NCI-H1092 (cell line): ENCODE results near the gene UBE2O.

Experiments used
- DNase-seq: peaks from one replicate; lab custom pipeline; 2025; lab: John Stamatoyannopoulos, UW

UBE2O gene

DNA sequence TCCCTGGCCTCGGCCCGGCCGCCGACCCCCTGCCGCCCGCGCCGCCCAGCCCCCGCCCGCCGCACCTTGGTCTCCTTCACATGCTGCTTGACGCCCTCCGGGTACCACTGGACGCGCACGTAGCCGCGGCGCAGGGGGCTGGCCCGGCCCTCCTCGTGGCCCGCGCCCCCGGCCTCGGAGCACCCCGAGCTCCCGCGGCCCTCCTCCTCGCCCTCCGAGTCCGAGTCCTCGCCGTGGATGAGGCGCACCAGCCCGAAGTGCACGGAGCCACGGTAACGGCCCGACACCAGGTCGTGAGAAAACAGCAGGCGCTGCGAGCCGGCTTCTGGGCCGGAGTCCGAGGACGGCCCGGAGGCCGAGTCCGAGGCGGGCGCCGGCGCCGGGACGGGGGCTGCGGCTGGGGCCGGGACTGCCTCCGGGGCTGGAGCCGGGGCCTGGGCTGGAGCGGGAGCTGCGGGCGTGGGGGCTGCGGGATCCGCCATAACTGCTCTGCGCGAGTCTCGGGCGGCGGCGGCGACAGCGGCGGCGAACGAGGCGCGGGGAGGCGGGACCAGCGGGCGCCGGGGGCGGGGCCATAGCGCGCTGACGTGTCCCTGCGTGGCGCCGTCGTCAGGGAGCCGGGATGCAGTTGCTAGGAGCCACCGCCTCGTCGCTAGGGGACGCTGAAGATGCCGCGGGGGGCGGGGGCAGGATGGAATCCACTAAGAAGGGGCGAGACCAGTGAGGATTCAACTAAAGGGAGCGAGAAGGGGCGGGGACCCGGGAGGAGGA is at the start of gene UBE2O:
TSS of gene UBE2O (minus strand) at position 493 of the 771 bp plus-strand sequence. CDS start at position 482, 11 bp downstream.
- peak; percentile 82 for DNase-seq

DNA sequence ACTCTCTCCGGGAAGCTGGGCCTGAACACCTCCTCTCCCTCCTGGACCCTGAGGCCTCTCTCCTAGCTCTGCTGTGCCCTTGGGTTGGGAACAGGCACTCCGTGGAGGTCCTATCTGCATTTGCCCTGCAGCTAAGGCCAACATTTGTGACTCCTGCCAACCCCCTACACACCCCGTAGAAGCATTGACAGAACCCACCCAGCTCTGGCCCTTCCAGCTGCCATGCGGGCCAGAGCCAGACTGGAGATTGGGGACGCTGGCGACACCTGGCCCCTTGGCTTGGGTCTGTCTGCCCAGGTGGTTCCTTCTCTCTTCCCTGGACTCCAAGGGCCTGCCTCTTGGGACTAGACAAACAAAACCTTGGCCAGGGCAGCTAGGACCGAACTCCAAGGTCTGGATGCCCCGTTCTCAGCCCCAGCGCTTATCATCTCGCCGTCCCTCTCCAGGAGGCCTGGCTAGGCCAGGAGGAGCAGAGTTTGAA is 48.9 kb upstream of the UBE2O start:
- no peak for DNase-seq

DNA sequence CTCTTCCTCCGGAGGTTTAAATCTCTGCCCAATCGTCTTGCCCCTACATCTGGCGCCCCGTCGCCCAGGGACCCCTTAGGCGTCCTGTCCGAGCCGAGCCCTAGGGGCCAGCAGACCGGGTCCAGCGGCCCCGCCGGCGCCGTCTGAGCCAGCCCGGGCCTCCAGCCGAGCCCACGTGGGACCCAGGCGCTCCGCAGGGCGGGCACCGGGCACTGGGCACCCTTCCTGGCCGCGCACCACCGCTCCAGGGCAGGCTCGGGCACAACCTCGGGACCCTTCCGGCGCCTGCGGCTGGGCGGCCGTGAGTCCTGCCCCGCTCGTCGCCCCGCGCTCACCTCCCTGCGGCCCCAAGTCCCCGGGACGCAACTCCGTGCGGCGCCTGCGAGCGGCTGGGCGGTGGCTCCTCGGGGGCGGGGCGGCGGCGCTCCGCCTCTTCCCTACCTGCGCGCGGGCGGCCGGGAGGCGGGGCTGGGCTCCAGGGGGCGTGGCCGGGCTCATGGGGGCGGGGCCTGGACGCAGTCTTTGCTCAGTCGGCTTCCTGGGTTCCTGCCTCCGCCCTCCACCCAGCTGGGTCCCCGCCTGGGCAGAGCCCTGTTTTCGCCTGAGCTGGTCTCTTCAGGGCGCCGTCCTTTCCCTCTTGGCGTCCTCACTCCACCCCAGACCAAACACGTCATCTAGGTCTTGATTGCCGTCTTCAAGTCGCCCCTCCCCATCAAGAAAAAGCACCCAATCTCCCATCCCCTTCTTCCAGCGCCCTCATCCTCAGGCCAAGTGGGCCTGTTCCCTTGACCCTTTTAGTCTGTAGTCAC is 48.3 kb upstream of the UBE2O start, which contains the start of gene RHBDF2:
TSS of gene RHBDF2 (minus strand) at position 406 of the 809 bp plus-strand sequence. CDS start 19,899 bp downstream, outside the sequence.
- peak; percentile 36 for DNase-seq

DNA sequence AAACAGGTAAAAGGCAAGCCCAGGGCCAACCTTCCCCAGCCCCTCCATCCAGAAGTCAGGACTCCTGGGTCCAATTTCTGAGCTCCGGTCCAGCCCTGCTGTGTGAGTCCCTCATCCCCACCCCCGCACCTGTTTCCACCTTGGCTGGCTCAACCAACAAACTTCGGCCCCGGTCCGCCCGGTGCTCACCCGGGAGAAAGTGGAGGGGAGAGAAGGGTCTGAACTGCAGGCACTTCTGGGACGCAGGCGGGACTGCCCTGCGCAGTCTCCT is 47.7 kb upstream of the UBE2O start:
- no peak for DNase-seq

DNA sequence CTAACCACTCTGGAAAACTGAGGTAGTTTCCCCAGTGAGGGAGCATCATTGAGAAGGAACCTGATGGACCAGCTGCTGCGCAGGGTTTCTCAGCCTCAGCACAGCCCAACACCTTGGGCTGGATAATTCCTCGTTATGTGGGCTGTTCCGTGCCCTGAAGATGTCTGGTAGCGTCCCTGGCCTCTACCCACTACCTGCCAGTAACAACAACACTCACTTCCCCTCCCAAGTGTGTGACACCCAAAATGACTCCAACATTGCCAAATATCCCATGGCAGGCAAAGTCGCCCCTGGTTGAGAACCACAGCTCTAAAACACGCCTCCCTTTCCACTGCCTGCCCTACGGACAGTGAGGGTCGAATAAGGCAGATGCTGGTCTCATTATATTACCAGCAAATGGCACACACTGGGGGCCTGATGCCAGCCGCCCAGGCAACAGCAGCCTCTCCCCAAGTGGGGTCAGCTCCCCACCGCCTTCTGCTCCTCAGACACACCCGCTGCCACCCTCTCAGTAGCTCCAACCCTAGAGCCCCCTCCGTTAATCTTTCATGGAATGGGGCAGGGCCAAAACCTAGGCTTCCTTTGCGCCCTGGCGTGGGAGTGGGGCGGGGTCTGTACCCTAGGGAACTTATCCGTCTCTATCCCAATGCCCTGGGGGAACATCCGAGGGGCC is 47.3 kb upstream of the UBE2O start:
- DNase-seq: no peak

DNA sequence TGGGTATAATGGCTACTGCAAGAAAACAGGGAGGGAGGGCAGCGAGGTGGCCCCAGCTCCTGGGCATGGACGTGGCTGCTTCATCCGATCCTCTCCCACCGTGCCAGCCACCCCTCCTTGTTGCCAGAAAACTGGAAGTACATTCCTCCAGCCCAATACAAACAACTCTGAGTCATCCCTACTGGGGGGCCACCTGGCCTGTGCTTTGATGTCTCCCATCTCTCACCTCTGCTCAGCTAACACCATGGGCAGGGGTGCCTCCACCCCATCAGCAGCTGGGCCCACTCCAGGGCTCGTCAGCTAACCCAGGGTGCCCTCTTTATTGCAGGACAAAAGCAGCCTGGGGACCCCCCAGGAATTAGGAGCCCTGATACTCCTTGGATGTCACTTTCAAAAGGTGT is 46.3 kb upstream of the UBE2O start:
- DNase-seq: no peak

DNA sequence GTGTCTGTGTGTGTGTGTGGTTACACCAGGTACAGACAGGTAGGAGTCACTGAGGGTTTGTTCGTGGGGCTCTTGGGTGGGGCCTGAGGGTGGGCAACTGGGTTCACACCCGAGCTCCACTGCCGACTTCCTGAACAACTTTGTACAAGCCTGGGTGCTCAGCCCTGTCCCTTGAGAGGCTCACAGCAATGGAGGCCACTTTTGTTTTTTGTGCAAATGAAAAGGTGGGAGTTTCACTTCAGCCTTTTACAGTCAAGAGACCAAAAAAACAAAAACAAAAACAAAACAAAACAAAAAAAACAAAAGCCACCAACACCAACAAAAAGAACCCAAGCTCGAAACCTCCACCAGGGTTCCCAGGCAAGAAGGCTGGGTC is 45.9 kb upstream of the UBE2O start:
- DNase-seq: no peak

DNA sequence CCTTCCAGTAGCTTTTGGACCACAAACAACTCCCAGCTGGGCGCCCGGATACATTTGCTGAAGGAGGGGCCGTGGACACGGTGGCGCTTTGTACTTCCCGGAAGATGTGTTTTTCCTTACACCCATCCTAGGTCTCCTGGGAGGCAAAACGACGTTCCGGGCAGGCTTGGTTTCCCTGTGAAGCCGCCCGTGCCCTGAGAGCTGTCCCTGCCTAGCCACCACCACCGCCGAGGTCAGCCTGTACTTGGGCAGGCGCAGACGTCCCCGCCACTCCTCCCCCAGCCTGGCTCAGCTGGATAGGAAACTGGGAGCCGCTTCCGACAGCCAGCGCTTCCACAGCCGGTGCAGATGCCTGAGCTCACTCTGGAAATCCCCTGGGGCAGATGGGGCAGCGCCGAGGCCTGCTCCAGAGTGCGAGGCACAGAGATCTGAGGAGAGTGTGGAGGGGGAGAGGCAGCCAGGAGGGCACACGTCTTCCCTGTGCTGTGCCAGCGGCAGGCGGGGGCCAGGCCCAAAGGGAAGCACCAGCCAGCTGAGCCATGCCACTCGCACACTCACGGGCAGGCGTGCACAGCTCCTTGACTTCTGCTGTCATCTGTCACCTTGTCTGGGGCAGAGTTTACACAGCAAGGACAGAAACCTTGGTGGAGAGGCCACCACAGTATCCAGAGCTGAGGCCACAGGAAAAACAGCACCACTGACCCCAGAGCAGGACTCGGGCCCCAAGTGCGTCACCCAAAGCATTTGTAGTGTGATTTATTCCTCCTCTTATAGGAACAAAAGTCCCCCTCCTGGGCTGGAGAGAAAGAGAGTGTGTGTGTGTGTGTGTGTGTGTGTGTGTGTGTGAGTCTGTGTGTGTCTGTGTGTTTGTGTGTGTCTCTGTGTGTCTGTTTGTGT is 45.3 kb upstream of the UBE2O start:
- DNase-seq: peak; percentile 25

DNA sequence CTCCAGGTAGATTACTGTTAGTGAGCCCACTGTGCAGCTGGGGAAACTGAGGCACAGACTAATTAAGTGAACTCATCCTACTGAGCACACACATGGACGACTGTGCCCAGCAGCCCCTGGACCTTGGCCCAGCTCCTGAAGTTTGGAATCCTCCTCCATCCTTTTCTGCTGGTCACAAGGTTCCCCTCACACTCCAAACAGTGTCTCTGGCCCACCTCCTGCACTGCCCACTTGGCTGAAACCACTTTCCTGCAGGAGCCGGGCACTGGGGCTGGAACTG is 44.7 kb upstream of the UBE2O start:
- no peak for DNase-seq

DNA sequence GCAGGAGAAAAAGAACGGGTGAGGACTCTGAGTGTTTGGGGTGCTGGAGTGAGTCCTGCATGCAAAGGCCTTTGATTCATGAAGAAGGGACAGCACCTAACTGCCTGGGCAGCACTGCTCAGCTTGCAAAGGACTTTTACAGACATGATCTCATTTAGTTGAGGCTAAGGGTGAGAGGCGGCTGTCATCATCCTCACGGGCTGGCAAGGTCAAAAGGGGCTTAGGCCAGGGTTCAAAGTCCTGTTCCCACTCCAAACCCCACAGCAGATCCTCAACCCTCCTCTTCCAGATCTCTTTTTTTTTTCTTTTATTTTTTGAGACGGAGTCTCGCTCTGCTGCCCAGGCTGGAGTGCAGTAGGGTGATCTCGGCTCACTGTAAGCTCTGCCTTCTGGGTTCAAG is 43.5 kb upstream of the UBE2O start:
- DNase-seq: no peak

DNA sequence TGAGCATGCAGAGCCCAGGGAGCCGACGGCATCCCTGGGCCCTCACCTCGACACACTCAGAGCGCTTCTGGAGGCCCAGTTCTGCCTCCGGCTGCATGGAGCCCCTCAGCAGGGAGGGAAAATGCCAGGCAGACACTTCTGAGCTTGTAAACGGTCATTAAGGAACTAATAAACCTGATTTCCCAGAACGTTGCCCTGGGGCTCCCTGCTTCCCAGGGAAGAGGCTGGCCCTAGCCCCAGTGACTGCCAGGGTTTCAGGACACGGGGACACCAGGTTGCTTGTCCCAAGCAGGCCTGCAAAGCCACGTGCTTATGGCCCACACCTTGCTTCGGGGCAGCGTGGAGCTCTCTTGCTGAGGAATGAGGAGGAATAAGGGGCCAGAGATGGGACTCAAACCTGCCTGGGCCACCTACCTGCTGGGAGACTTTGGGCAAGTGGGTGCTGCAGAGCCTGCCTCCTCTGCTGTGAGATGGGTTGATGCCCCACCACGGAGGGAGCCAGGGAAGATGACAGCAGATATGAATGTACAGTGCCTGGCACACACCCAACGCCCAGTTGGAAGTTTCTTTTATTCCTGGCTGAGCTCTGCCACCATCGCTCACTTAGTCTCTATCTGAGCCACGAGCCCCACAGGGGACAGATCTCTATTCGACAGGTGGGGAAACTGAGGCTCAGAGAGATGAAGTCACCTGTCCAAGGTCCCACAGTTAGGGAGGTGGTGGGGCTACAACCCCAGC is 42.9 kb upstream of the UBE2O start:
- no peak for DNase-seq

DNA sequence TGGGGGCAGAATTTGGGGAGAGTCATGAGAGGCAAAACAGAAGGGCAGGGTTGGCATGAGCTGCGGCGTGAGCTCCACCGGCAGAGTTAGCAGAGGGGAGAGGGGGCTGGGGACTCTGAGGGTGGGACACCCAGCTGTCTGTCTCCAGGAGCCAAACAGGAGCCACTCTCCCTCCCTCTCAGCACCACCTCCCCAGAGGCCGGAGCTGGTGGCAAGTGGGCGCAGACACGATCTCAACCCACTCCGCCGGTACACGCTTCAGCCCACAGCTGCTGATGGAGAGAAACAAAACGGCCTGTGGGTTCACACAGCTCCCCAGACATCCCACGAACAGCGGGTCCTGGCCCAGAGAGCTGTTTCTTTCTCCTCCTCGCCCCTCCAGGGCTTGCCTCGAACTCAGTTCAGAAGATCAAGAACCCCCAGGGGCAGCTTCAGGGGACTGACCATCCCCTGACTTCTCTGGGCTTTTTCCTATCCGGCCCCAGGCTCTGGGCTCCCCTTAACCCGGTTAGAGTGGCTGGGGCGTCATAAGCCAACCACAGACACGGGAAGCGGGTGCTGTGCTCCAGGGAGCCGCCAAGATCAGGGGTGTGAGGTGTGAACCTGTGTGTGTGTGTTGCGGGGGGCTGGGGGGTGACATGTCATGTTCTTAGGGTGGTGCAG is 40.7 kb upstream of the UBE2O start:
- DNase-seq: no peak

DNA sequence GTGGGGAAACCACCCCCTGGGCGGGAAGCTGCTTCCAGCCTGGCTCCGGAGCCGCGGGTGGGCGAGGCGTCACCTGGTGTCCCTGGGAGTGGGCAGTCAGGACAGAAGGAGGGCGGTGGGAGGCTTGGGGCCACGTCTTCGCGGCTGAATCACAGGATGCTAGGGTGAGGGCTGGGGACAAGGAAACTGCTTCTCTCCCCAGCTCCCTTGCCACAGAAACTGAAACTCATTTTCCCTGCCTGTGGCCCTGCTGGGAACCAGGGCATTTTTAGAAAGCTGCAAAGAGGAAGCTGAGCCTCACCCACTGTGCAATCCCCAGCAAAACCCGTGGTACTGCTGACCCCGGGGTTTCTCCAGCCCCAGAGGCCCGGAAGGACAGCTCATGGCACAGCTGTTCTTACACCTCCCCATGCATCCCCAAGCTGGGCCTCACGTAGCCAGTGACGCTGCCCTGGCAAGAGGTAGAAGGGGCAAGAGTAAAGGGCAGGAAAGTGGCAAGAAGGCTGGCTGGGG is 40.1 kb upstream of the UBE2O start:
- DNase-seq: no peak

DNA sequence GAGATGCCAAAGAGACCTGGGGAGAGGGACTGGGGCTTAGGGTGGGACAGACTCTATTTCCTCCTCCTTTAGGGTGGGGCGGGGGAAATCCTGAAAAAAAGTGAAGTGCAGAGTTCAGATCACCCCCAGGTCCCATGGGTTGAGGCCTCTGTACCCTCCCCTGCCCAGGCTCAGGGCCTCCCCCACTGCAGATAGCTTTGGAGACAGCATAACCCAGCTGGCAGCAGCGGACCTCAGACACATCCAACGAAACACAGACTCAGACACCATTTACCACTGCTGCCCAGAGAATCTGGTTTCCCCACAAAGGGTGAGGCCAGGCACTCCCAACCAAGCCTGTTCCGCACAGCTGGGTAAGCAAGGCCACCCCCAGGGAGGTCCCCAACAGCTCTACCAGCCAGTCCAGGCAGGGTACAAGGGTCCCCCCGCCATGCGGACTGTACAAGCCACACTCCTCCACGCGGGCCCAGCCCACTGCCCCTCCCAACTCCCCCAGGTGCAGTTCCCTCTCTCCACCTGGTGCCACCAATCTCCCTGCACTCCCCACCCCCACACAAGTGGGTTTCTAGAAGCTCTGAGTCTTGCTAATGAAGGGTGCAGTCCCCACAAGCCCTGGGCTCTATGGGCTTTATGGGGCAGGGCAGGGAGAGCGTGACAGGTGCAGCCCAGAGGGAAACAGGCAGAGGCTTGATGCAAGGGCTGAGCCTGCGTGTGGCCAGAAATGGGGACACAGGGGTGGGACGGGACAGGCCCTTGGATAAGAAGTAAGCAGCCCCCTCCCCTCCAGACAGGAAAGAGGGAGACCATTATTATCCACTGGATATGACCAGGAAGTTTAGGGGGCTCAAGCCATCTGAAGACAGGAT is 39.4 kb upstream of the UBE2O start:
- no peak for DNase-seq

DNA sequence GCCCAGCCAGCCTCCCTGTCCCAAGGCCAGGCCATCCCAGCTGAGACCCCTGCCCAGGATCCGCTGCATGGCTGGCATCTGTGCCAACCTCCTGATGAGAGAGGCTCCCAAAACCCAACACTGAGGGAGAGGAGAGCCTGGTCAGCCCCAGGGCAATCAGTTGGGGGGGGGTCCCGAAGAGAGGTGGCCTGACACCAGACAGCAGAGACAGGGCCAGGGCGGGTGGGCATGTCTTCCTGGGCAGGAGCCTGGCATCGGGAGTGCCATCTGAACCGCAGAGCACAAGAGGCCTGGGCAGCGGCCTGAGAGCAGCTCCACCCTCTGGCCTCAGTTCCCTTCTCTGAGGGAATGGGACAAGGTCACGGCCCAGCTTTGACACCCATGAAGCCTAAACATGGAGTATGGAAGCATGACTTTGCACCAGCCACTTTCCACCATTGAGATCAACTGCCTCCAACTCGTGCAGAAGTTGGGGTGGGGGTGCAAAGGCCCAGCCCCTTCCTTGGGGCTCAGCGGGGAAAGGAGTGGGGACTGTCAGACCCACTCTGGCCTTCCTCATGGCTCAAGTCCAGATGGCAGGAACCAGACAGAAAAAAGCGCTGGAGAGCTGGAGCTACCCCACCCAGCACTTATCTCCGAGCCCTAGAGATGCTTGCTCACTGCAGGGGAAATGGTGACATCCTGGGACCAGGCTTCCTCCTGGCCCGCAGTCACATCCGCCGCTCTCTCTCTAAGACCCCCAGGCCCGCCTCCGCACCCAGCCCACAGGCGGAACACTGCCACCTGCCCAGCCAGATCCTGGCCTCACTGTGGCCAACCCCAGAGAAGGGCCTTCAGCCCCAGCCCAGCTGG is 38.5 kb upstream of the UBE2O start:
- no peak for DNase-seq

DNA sequence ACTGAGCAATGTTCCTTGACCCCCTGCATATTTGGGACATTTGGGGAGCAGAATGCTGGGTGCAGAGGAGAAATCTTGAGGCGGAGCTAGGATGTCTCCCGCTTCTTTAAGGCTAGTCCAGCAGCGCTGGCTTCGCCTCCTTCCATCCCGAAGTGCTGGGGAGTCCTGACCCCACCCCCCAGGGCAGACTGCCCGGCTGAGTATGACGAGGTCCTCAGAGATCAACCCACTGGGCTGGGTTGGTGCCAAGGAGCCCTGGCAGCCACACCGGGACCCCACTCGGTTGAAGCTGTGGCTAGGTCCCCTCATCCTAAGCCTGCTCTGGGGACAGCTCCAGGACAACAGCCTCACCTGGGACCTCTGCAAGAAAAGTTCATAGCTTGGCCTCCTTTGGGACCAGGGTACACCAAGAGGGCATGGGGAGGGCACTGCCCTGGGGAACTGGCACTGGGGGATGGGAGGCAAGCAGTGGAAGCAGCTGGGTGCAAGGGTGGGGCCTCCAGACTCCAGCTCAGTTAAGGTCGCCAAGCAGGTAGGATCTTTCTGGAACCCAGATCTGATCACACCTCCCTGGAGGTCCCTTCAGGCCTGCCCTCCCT is 37.3 kb upstream of the UBE2O start:
- DNase-seq: no peak

DNA sequence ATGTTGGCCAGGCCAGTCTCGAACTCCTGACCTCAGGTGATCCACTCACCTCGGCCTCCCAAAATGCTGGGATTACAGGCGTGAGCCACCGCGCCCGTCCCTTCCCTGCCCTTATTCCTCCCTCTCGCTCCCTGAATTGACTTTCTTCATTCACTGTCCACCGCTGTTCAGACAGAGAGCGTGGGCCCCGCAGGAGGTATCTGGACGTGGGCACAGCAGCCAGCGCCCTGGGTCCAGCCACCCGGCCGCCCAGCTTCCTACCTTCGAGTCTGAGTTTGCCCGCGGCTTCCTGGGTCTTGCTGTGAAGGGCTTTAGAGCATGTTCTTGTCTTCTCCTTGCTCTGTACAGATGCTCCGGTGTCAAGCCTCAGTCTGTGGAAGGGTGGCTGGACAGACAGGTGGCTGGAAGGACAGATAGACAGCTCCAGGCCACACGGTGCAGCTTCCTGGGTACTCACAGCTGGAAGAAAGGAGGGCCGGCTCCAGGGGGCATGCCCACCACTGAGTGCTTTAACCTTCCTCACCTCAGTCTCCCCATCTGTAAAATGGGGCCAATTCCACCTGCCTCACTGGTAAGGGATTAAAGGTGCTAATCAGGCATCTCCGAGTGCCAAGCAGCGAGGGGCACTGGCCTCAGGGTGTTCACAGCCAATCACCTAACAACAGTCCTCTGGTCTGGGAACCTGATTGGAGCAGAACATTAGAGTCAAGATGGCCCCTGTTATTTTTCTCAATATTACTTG is 34.7 kb upstream of the UBE2O start:
- no peak for DNase-seq

DNA sequence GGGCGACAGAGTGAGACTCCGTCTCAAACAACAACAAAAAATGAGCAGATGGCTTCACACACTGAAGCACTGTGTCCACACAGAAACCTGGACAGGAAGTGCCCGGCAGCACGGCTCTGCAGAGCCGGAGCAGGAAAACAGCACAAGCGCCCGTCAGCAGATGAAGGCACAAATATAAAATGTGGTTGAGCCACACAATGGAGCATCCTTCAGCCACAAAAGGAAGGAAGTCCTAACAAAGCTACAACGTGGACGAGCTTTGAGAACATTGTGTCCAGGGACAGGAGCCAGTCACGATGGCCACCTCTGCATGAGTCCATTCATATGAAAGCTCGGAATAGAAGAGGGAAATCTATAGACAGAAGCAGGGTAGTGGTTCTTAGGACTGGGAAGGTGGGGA is 32.6 kb upstream of the UBE2O start:
- no peak for DNase-seq
